Activated CD8-positive, alpha-beta memory T cell treated with anti-CD3 and anti-CD28 coated beads for 4 hours (primary cell): Measurements from ENCODE around the gene TBX1.
"Not testable (repeated sequence)": the region's sequence is repeated elsewhere in the genome, so short reads cannot be mapped to it uniquely, and the experiment has no call there.

Experiments used
- DNase-seq, 2 donors: peaks; one replicate each; pipeline ENCODE4 v3.0.0-alpha.2; 2020; ENCODE audit warnings: low read depth in 2 of 2

The TBX1 gene

DNA sequence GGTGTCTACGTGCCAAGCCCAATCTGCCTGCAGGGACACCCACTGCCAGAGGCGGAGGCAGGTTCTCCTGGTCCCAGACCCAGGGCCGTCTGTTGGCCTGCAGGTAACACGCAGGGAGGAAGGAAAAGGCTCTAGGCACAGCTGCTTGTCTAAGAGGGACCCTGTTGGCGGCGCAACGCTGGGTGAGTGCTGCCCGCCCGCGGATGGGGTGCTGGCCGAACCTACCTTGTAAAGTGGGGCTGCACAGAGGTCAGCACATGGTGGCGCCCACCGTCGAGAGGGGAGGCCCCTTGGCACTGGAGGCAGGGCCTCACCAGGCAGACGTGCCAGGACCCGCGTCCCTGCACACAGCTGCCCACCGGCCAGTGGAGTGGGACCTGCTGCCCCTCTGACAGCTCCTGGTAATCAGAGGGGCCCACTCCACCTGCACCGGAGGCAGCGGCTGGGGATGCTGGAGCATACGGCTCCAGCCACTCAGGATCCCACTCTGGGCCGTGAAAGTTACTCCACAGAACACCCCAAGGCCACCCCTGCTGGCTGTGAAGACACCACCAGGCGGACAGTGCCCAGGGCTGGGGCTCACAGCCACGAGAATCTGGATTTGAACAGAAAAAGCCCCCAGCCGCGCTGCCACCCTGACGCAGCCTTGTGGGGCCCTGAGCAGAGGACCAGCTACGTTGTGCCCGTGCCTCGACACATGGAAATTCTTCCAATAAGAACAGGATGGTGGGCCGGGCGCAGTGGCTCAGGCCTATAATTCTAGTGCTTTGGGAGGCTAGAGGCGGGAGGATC lies 24.0 kb downstream of the TBX1 start:
- DNase-seq, result no peak

DNA sequence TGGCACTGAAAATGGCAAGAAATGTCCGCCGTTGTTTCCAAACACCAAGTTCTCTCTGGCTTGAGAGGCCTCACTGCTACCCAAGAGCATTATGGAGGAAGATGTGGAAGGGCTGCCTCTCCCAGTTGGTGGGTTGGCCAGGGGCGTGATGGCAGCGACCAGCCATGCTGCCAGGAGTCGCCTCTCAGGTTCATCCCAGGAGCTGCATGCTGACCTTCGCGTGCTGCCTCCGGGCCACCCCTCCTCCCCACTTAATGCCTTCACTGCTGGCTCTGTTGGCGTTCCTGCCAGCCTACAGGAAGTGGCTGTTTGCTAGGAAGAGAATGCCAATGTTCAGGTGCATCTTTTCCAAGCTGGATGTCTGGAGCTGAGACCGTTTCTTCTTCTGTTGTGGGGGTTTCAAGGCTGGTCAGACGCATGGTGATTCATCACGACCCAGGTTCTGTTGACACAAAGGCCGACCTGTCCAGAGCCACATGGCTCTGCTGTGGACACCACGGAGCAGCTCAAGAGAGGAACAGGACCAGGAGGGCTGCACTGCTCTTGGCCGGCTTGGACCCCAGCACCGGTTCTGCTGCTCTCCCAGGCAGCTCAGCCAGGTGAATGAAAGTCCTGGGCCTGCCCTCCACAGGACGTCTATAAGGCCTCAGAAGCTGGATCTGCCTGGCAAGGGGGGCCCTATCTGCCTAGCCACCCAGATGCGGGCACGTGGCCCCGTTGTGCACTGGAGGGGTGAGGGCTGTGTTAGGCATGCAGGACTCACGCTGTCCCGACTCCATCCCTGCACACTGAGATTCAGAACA lies 25.1 kb downstream of the TBX1 start:
- DNase-seq, result no peak

DNA sequence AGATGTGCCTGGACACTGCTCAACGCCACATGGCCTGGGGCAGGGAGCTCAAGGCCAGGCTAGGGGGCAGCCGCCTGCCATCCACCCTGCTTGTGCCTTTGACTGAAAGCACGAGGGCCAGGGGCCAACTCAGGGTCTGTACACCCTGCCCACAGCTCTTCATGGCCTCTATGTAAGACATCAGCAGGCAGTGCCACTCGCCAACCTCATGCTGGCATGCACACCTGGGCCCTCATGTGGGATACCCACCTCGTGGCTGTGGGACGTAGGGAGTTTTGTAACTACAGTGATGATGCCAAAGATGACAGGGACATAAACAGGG lies 25.6 kb downstream of the TBX1 start:
- no peak for DNase-seq

DNA sequence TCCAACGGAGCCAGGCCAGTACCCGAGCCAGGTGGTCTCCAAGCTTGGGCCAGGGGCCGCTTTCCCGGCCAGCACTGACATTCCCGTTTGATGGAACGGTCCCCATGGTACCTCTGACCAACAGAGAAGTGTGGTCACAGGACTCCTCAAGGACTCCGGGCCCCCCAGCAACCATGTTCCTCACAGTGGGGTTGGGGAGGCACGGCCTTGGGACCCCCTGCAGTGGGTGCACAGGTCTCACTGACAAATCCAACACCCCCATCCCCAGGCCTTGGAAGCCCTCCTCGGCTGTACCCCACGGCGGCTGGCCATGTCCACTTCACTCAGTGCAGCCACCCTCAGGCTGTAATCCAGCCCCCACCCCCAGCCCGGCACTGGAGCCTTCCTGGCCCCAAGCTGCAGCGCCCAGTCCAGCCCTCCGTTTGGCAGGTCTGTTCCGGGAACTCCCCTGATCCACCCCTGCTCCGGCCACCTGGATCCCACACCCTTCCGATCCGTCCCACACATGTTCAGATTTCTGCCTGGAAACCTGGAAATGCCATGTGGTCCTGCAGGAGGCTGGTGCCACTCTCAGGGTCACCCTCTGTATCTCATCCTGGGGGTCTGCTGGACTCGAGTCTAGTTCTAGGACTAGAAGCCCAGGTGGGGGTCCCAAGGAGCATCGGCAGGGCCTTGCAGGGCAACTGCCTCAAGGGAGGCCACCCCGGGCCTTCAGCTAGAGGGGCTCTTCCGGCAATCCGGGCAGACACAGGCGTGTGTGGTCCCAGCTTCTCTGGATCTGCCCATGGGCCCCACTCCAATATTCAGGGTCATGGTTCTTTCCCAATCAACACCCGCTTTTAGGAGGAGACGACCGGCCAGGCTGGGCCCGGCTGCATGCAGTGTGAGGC lies 26.6 kb downstream of the TBX1 start:
- no peak for DNase-seq

DNA sequence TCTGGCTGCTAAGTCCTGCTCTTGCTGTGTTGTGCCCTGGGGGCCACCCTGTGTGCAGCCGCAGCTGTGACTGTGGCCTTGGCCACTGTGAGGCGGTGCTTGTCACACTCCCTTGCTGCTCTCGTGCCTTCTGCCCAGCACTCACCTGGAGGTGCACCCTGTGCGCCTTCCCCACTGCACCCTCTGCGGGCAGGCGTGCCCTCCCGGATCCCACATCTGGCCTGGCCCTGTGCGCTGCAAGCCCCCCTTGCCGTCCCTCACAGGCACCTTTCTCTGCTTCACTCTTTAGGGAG lies 27.2 kb downstream of the TBX1 start:
- no peak for DNase-seq

DNA sequence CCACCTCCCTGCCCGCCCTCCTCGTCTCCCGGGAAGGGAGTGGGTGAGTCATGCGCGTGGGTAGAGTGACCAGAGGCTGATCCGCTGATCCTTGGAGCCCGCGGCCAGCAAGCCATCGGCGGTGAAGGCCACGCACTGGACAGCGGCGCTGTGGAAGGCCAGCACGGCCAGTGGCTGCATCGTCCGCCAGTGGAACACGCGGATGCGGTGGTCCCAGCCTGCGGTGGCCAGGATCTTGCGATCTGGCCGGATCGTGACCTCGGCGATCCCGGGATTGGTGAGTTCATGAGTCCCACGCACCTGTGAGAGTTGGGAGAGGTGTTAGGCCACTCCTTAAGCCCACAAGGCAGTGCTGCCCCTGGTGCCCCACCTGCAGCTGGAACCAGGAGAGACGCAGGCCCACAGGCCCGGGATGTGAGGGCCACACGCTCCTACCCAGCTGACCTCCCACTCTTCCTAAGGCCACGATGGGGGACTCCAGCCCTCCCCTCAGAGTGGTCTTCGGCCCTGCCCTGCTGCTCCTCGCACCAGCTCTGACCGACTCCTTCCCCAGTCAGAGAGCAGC lies 28.2 kb downstream of the TBX1 start:
- DNase-seq, result no peak

DNA sequence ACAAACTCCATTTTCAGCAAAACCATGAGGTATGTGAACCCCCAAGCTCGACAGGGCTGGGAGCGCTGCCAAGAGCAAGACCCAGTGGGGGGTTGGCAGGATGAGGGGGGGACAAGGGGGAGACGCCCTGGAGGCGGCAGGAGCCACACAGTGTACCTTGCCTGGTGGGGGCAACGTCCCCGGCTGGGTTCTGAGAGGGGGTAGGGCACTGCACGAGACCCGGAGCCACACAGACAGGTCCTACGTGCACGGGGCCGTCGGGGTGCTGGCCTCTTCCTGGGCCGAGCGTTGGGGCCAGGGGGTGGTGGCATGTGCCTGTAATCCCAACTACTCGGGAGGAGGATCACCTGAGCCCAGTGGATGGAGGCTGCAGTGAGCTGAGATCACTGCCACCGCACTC lies 28.8 kb downstream of the TBX1 start:
- DNase-seq, result no peak

DNA sequence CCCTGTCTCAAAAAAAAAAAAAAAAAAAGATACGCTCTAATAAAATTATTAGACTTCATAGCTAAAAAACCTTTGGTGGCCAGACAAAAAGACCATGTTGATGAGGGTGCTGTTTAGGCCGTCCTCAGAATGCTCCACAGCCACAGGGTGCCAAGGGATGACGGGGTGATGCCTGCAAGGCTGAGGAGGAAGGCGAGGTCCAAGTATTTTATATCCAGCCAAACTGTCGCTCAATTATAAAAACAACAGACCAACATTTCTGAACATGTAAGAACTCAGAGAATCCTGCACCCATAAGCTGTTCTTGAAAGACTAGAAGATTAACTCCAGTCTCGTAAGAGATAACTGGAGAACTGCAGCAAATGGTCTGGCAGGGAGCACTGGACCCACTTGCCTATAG lies 29.2 kb downstream of the TBX1 start:
- DNase-seq, result no peak

DNA sequence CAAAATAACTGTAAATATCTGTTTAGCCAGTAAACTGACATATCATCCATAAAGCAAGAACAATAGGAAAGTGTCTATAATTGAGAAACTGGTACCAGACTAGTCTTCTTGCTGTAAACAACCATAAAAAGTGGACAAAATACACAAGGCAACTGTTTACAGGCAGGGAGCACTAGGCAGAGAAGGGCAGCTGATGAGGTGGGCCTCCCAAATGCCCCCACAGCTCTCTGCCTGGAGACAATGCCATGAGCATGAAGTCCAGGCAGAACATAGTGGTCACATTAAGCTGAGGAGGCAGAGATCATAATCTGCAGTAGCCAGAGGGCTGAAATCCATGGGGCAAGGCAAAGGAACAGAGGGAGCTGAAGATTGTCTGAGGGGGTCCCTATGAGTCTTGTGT lies 30.7 kb downstream of the TBX1 start:
- DNase-seq, result no peak

DNA sequence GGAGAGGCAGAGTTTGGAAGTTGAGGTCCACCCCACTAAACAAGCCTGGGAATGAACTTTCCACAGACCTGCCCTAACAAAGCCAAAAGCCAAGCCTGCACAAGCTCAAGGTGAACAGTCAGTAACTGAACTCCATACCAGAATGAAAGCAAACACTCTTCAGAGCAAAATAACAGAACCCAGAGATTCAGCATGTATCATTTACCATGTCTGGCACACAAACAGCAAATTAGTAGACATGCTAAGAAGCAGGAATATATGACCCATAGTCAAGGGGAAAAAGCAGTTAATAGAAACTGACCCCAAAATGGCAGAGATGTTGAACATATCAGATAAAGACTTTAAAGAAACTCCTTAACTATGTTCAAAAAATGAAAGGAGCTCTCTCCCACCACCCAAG lies 31.3 kb downstream of the TBX1 start:
- no peak for DNase-seq

DNA sequence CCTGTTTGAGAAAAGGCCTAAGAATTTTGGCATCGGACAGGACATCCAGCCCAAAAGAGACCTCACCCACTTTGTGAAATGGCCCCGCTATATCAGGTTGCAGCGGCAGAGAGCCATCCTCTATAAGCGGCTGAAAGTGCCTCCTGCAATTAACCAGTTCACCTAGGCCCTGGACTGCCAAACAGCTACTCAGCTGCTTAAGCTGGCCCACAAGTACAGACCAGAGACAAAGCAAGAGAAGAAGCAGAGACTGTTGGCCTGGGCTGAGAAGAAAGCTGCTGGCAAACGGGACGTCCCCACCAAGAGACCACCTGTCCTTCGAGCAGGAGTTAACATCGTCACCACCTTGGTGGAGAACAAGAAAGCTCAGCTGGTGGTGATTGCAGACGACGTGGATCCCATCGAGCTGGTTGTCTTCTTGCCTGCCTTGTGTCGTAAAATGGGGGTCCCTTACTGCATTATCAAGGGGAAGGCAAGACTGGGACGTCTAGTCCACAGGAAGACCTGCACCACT lies 31.9 kb downstream of the TBX1 start:
- not testable (repeated sequence) for DNase-seq

DNA sequence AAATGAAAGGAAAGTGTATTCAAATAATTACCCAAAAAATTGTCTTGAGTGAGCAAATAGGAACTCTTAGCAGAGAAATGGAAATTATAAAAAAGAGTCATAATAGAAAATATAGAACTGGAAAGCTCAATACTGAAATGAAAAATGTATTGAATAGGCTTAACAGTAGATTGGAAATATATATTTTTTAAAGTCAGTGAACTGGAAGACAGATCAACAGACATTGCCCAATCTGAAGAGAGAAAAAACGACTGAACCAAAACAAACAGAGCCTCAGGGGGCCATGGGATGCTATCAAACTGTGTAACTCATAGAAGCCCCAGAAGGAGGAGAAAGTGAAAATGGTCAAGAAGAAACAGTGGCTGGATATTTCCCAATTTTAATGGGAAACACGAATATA lies 32.6 kb downstream of the TBX1 start:
- DNase-seq, result no peak

DNA sequence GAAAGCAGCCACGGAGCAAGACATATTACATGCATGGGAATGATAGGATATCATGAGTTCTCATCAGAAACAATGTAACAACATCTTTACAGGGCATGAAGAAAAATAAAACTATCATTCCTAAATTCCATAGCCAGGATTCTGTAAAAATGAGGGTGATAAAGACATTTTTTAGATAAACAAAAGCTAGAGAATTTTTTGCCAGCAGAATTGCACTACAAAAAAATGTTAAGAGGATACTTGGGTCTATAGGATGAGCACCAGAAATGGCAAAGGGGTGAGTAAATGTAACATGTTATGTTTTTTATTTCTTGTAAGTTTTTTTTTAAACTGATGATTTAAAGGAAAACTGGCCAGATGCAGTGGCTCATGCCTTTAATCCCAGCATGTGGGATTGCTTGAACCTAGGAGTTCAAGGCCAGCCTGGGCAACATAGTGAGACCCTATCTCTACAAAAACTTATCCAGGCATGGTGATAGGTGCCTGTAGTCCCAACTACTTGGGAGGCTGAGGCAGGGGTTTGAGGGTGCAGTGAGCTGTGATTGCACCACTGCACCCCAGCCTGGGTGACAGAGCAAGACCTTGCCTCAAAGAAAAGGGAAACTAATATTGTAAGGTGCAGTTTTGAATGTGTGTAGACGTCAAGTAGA lies 33.2 kb downstream of the TBX1 start:
- no peak for DNase-seq

DNA sequence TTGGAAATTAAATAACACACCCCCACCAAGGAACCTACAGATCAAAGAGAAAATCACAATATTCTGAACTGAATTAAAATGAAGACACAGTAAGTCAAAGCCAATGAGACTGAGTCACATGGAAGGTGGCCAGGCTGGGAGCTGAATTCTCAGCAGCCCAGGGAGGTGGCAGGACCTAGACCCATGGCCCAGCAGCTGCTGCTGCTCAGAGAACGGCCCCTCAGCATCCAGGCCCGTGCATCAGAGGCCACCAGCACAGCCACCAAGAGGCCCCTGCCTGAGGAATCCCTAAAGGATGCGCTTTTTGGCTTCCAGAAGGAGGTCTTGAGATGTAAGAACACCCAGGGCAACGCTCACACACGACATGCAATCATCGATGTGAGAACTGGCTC lies 35.0 kb downstream of the TBX1 start:
- DNase-seq, result no peak

DNA sequence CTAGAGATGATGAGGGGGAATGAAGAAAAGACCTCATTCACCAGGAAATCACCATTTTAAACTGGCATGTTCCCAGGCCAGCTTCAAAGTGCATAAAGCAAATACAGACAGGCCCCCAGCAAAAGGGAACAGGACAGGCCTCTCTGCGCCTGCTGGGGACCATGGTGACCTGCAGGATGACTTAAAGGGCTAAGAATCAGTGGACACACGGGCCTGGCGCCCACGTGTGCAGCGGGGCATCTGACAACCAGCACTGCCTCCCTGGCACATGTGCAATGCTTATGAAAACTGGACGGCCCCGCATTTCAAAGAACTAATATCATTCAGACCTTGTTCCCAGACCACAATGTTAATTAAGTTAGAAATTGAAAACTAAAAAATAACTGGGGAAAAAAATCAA lies 35.6 kb downstream of the TBX1 start:
- no peak for DNase-seq

DNA sequence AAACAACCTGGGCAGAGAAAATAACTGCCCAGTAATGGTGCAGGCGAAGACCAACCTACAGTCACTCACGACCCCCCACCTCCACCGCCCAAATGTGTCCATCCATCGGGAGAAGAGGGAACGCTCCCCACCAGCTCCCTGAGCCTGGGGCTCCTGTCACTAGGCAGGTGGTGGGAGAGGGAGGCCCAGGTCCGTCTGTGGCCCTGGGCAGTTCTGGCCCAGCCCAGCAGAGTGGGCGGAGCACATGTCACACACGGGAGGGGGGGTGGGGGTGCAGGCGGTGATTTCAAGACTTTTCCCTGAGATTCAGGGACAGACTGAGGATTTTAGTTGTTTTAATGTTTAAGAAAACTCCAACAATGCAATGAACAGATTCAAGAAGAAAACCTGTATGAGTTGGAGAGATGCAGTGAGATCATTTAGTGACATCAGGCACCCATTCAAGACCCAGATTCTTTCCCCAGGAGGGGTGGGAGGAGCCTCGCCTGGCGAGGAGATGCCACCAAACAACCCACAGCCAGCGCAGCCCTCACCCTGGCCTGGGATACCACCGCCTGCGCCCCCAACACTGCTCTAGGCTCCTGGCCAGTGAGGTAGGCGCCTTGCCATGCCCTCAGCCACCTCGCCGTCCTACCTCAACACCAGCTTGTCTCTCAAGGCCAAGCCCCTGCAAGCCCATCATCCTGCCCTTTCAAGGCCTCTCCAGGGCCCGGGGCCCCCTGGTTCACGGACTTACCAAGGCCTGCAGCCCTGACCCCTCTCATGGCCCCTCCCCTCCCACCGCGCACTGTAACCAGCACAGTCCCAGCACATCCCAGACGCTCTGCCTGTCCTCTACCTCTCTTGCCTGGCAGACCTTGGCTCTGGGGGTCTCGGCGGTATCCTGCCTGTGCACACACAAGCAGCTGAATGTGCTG lies 36.8 kb downstream of the TBX1 start:
- no peak for DNase-seq

DNA sequence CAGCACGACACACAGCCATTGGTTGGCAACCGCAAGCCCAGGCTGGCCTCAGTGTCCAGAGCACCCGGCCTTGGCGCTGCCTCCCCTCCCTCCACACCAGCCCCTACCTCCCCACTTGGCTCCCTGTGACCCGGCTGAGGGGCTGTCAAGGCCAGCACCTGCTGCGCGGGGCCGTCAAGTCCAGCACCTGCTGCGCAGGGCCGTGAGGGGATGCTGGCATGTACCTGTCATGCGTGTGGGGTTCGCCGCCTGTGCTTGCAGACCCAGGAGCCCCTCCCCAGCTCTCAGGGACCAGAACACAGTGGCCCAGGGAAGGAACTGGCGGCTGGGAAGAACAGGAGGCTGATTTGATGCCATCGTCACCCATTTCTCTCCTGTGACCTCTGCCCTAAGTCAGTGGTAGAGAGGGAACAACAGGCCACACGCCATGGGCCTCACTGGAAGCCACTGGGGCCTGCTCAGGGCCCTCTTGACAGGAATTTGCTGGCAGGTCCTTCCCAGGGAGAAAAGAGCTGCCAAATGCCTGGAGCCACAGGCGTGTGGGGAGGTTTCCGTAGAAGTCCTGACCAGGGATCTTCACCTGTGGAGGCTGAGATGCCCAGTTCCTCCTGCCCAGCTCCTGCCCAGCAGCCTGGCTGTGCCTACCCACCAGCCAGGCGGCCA lies 37.6 kb downstream of the TBX1 start:
- DNase-seq, result no peak

DNA sequence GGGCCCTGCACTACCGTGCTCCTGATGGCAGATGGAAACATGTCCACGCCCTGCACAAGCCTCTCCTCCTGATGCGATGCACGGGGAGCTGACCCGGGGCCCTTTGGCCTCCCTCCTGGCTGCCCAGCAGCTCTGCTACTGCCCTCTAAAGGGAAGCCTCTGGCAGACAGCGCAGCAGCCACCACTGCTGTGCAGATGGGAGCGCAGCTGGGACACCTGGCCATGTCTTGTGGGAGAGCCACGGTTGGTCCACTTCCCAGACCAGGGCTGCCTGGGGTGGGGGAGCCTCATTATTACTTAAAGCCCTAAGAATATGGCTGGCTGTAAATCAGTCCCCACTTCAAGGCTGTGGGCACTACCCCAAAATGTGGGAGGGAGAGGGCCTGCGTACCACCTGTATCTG lies 38.3 kb downstream of the TBX1 start:
- no peak for DNase-seq

DNA sequence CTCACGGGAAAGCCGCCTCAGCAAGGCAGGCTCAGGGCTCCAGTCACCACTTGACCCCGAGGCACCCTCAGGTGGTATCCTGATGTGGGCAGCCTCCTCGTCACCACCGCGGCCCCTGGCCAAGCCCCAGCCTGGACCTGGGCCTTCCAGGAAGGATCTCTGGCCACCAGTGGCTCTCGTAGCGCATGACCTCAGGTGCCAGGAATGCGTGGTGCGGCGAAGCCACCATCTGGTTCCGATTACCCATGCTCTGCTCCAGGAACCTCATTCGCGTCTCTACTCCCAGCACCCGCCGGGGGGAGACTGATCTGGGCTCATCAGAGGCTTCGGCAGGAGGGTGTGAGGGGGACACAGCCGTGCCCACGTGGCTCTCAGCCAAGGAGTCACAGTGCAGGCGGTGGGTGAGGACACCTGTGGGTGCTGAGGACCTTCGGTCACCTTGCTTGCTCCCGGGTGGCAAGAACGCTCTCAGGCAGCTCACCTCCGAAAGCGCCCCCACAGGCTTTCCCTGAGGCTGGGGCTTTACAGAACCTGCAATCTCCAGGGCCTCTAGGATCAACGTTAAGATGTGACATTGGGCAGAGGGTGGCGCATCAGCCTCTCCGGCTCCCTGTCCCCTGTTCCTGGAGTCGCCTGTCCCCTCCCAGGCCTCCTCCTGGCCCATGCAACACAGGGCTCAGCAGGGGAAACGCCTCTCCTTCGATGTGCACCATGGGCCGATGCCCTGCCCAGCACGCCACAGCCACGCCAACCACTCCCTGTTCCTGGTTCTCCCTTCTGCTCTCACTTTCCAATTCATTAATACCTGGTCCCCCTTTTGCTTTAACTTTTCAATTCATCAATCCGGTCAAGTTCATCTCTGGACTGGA lies 39.0 kb downstream of the TBX1 start:
- no peak for DNase-seq
